Uterus (tissue), 2 donors: ENCODE results near the gene SLC25A12.

Experiments
- POLR2A ChIP-seq, 2 donors: fragments of 450-650 bp; IDR thresholded peaks; one replicate each; pipeline ENCODE4 v1.6.1; 2016; ENCODE audit warnings: antibody characterized with exemption in 2 of 2, mild to moderate bottlenecking in 1 of 2, moderate library complexity in 1 of 2
- TF ChIP-seq, protein P1 (sequence below), 4 experiments: fragments of 200-600 bp in 2 of 4; fragments of 450-650 bp in 2 of 4; sonication (generic) in 2 of 4; IDR thresholded peaks; one replicate each; pipeline ENCODE4 v1.5.1; 2016 to 2019; ENCODE audit warnings: antibody characterized with exemption in 4 of 4, mild to moderate bottlenecking in 2 of 4, moderate library complexity in 1 of 4

- TF ChIP-seq, protein P1, sequence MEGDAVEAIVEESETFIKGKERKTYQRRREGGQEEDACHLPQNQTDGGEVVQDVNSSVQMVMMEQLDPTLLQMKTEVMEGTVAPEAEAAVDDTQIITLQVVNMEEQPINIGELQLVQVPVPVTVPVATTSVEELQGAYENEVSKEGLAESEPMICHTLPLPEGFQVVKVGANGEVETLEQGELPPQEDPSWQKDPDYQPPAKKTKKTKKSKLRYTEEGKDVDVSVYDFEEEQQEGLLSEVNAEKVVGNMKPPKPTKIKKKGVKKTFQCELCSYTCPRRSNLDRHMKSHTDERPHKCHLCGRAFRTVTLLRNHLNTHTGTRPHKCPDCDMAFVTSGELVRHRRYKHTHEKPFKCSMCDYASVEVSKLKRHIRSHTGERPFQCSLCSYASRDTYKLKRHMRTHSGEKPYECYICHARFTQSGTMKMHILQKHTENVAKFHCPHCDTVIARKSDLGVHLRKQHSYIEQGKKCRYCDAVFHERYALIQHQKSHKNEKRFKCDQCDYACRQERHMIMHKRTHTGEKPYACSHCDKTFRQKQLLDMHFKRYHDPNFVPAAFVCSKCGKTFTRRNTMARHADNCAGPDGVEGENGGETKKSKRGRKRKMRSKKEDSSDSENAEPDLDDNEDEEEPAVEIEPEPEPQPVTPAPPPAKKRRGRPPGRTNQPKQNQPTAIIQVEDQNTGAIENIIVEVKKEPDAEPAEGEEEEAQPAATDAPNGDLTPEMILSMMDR (IDR thresholded peaks at IDR 0.05): no peak
- TF ChIP-seq POLR2A (IDR thresholded peaks at IDR 0.05): no peak
These were observed 115.5 kb downstream of the SLC25A12 start for GRCh38 chr2:171778515-171778914.
